ENCODE results near the gene CHRDL2.

The CHRDL2 gene

GRCh38 chr11:74670171-74670570 is 61.1 kb downstream of the CHRDL2 start:
- H3K27ac ChIP-seq (ENCODE audit: low read length), result no peak overlapping the region
- H3K4me3 ChIP-seq (ENCODE audit: low read length), result no peak overlapping the region
- no peak overlapping the region for H3K9ac ChIP-seq (ENCODE audit: low read length)
- H3K9me2 ChIP-seq (replicated peaks; ENCODE audit: insufficient read depth, low read length), result no peaks in the 10 kb centered on the region
- no peaks in the 10 kb centered on the region for H3K79me2 ChIP-seq (ENCODE audit: low read length)
- no peak overlapping the region for H3K4me2 ChIP-seq (ENCODE audit: low read depth, low read length)
- H3K9me3 ChIP-seq (replicated peaks; ENCODE audit: insufficient read depth, low read length), result no peaks in the 10 kb centered on the region
- DNase-seq, result no peak
- H3F3A ChIP-seq (ENCODE audit: insufficient read depth, low read length), result no peaks in the 10 kb centered on the region
- H2AFZ ChIP-seq (ENCODE audit: low read length), result no peak overlapping the region
- no peaks in the 10 kb centered on the region for H4K20me1 ChIP-seq (ENCODE audit: insufficient read depth, low read length)
- TF ChIP-seq EZH2 (optimal IDR thresholded peaks at IDR 0.05; ENCODE audit: low read depth, low read length) (no peak), EZH2phosphoT487 (IDR thresholded peaks at IDR 0.05; ENCODE audit: low read length) (no peak)
- TF ChIP-seq, protein P1, sequence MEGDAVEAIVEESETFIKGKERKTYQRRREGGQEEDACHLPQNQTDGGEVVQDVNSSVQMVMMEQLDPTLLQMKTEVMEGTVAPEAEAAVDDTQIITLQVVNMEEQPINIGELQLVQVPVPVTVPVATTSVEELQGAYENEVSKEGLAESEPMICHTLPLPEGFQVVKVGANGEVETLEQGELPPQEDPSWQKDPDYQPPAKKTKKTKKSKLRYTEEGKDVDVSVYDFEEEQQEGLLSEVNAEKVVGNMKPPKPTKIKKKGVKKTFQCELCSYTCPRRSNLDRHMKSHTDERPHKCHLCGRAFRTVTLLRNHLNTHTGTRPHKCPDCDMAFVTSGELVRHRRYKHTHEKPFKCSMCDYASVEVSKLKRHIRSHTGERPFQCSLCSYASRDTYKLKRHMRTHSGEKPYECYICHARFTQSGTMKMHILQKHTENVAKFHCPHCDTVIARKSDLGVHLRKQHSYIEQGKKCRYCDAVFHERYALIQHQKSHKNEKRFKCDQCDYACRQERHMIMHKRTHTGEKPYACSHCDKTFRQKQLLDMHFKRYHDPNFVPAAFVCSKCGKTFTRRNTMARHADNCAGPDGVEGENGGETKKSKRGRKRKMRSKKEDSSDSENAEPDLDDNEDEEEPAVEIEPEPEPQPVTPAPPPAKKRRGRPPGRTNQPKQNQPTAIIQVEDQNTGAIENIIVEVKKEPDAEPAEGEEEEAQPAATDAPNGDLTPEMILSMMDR (IDR thresholded peaks at IDR 0.05; ENCODE audit: low read length), result no peak
- H3K36me3 ChIP-seq (replicated peaks; ENCODE audit: insufficient read depth, low read length), result no peaks in the 10 kb centered on the region
- no peaks in the 10 kb centered on the region for H3K4me1 ChIP-seq (ENCODE audit: low read length)
- no peaks in the 10 kb centered on the region for H3K27me3 ChIP-seq (replicated peaks; ENCODE audit: insufficient read depth, low read length)

GRCh38 chr11:74669211-74670160 is 61.7 kb downstream of the CHRDL2 start:
- H3F3A ChIP-seq (ENCODE audit: insufficient read depth, low read length), result no peaks in the 10 kb centered on the region
- no peak overlapping the region for H3K27ac ChIP-seq (ENCODE audit: low read length)
- no peaks in the 10 kb centered on the region for H3K79me2 ChIP-seq (ENCODE audit: low read length)
- H3K4me1 ChIP-seq (ENCODE audit: low read length), result no peaks in the 10 kb centered on the region
- H3K9me2 ChIP-seq (replicated peaks; ENCODE audit: insufficient read depth, low read length), result no peaks in the 10 kb centered on the region
- TF ChIP-seq EZH2phosphoT487 (IDR thresholded peaks at IDR 0.05; ENCODE audit: low read length) (no peak), EZH2 (optimal IDR thresholded peaks at IDR 0.05; ENCODE audit: low read depth, low read length) (no peak)
- TF ChIP-seq, protein P1 (IDR thresholded peaks at IDR 0.05; ENCODE audit: low read length), result no peak
- no peak overlapping the region for H2AFZ ChIP-seq (ENCODE audit: low read length)
- H4K20me1 ChIP-seq (ENCODE audit: insufficient read depth, low read length), result no peaks in the 10 kb centered on the region
- DNase-seq, result no peak
- H3K27me3 ChIP-seq (replicated peaks; ENCODE audit: insufficient read depth, low read length), result no peaks in the 10 kb centered on the region
- no peak overlapping the region for H3K9ac ChIP-seq (ENCODE audit: low read length)
- H3K4me3 ChIP-seq (ENCODE audit: low read length), result no peak overlapping the region
- no peak overlapping the region for H3K4me2 ChIP-seq (ENCODE audit: low read depth, low read length)
- no peaks in the 10 kb centered on the region for H3K36me3 ChIP-seq (replicated peaks; ENCODE audit: insufficient read depth, low read length)
- H3K9me3 ChIP-seq (replicated peaks; ENCODE audit: insufficient read depth, low read length), result no peaks in the 10 kb centered on the region

- H3K27ac ChIP-seq (ENCODE audit: low read length), result no peak overlapping the region
- no peaks in the 10 kb centered on the region for H3K9me2 ChIP-seq (replicated peaks; ENCODE audit: insufficient read depth, low read length)
- no peaks in the 10 kb centered on the region for H3K79me2 ChIP-seq (ENCODE audit: low read length)
- no peaks in the 10 kb centered on the region for H3K36me3 ChIP-seq (replicated peaks; ENCODE audit: insufficient read depth, low read length)
- H3K4me3 ChIP-seq (ENCODE audit: low read length), result no peak overlapping the region
- H3K4me1 ChIP-seq (ENCODE audit: low read length), result no peaks in the 10 kb centered on the region
- TF ChIP-seq, protein P1 (IDR thresholded peaks at IDR 0.05; ENCODE audit: low read length), result no peak
- TF ChIP-seq EZH2phosphoT487 (IDR thresholded peaks at IDR 0.05; ENCODE audit: low read length) (no peak), EZH2 (optimal IDR thresholded peaks at IDR 0.05; ENCODE audit: low read depth, low read length) (no peak)
- H3K9me3 ChIP-seq (replicated peaks; ENCODE audit: insufficient read depth, low read length), result no peaks in the 10 kb centered on the region
- H3K9ac ChIP-seq (ENCODE audit: low read length), result no peak overlapping the region
- no peaks in the 10 kb centered on the region for H3F3A ChIP-seq (ENCODE audit: insufficient read depth, low read length)
- H3K27me3 ChIP-seq (replicated peaks; ENCODE audit: insufficient read depth, low read length), result no peaks in the 10 kb centered on the region
- no peak overlapping the region for H3K4me2 ChIP-seq (ENCODE audit: low read depth, low read length)
- DNase-seq, result no peak
- no peak overlapping the region for H2AFZ ChIP-seq (ENCODE audit: low read length)
- H4K20me1 ChIP-seq (ENCODE audit: insufficient read depth, low read length), result 0 out of 2 replicates have a peak, but pooled peaks cover 4% of the 10 kb centered on the region
These were observed 67.9 kb downstream of the CHRDL2 start for GRCh38 chr11:74663315-74663714.

Data from MM.1S (cell line).